Smooth muscle cell (in vitro differentiated cells): Measurements from ENCODE around the gene KRT16. TPM values are rescaled to one million over a fixed set of nuclear protein-coding genes. Genes with fewer than 3 reads are reported as not detected.

Source experiments
- DNase-seq: peaks from one replicate; lab custom pipeline; 2025; ENCODE audit not compliant: unreplicated experiment; lab: John Stamatoyannopoulos, UW
- H2AFZ ChIP-seq: fragments of 200-600 bp; sonication (generic); 2 replicates; pipeline ENCODE4 v1.6.0; 2016; ENCODE audit warnings: antibody characterized with exemption, low read depth, mild to moderate bottlenecking
- H3F3A ChIP-seq: fragments of 200-600 bp; sonication (generic); 2 replicates; pipeline ENCODE4 v1.6.0; 2017; ENCODE audit warnings: antibody characterized with exemption, low read depth
- H3K27ac ChIP-seq: fragments of 200-600 bp; sonication (generic); 2 replicates; pipeline ENCODE4 v1.5.1; 2016; ENCODE audit warnings: low read depth, mild to moderate bottlenecking
- H3K27me3 ChIP-seq: fragments of 200-600 bp; sonication (generic); 2 replicates; pipeline ENCODE4 v1.6.1; 2016; ENCODE audit warnings: low read depth, mild to moderate bottlenecking
- H3K36me3 ChIP-seq: fragments of 200-600 bp; sonication (generic); 2 replicates; pipeline ENCODE4 v1.5.1; 2016; ENCODE audit warnings: low read depth
- H3K4me1 ChIP-seq: fragments of 200-600 bp; sonication (generic); 2 replicates; pipeline ENCODE4 v1.5.1; 2016; ENCODE audit warnings: low read depth
- H3K4me2 ChIP-seq: fragments of 200-600 bp; sonication (generic); 2 replicates; pipeline ENCODE4 v1.6.0; 2016; ENCODE audit warnings: mild to moderate bottlenecking
- H3K4me3 ChIP-seq: fragments of 200-600 bp; sonication (generic); 2 replicates; pipeline ENCODE4 v1.5.1; 2016; ENCODE audit warnings: mild to moderate bottlenecking
- H3K79me2 ChIP-seq: fragments of 200-600 bp; sonication (generic); 2 replicates; pipeline ENCODE4 v1.6.0; 2016; ENCODE audit warnings: low read depth, mild to moderate bottlenecking
- H3K9ac ChIP-seq: fragments of 200-600 bp; sonication (generic); 2 replicates; pipeline ENCODE4 v1.6.0; 2016; ENCODE audit warnings: low read depth
- H3K9me3 ChIP-seq: fragments of 200-600 bp; sonication (generic); replicated peaks from 2 replicates; pipeline ENCODE4 v1.5.1; 2016; ENCODE audit warnings: low read depth
- H4K20me1 ChIP-seq: fragments of 200-600 bp; sonication (generic); 2 replicates; pipeline ENCODE4 v1.6.0; 2016; ENCODE audit warnings: low read depth
- WGBS: methylation state at CpG from one replicate; pipeline ENCODE4 v1.1.7; 2016; ENCODE audit warnings: low lambda C conversion rate; 5-methylcytosine and 5-hydroxymethylcytosine counted together
- polyA plus RNA-seq: library from polyadenylated mRNA; unstranded; fragments of >200 nt; fragmentation: Nextera tagmentation; extraction: Ambion mirVana; gene quantifications from 2 replicates; pipeline ENCODE4 v1.2.1, GENCODE V29; 2016
- total RNA-seq: library from RNA; depleted of rRNA; stranded (reverse); fragments of >200 nt; gene quantifications from 2 replicates; pipeline ENCODE4 v1.2.3, GENCODE V29; 2014
- TF ChIP-seq, protein P1 (sequence below): fragments of 200-600 bp; sonication (generic); IDR thresholded peaks from 2 replicates; pipeline ENCODE4 v1.5.1; 2017; ENCODE audit warnings: borderline replicate concordance, mild to moderate bottlenecking, antibody characterized with exemption; ENCODE audit not compliant: insufficient read depth, poor library complexity, severe bottlenecking

KRT16 gene
- total and polyA plus RNA-seq, 2 experiments from 2014 or later = 304 to 521 TPM

DNA sequence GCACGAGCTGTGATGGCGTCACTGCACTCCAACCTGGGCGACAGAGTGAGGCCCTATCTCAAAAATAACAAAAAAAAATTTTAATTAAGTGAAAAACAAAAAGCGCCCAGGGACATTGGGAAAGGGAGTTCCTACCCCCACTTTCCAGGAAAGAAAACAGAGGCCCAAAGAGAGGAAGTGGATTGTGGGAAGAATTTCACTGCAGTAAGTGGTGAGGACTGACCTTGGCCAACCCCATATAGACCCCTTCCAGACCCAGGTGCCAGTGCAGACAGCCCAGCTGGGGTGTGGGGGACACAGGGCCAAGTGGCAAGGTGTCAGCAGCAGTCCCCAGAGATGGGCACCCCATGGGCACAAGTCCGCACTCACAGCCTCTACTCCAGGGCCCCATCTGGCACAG lies 40.9 kb upstream of the KRT16 start:
- H3K4me1 ChIP-seq = peaks cover 10% of the 10 kb centered on the region
- no peaks in the 10 kb centered on the region for H4K20me1 ChIP-seq
- H3K27ac ChIP-seq = peak overlapping the region; percentile 87
- H3K4me2 ChIP-seq = no peak overlapping the region
- no peaks in the 10 kb centered on the region for H3F3A ChIP-seq
- H2AFZ ChIP-seq = no peak overlapping the region
- no peak for DNase-seq
- no peak overlapping the region for H3K9ac ChIP-seq
- no peaks in the 10 kb centered on the region for H3K36me3 ChIP-seq
- TF ChIP-seq, protein P1, sequence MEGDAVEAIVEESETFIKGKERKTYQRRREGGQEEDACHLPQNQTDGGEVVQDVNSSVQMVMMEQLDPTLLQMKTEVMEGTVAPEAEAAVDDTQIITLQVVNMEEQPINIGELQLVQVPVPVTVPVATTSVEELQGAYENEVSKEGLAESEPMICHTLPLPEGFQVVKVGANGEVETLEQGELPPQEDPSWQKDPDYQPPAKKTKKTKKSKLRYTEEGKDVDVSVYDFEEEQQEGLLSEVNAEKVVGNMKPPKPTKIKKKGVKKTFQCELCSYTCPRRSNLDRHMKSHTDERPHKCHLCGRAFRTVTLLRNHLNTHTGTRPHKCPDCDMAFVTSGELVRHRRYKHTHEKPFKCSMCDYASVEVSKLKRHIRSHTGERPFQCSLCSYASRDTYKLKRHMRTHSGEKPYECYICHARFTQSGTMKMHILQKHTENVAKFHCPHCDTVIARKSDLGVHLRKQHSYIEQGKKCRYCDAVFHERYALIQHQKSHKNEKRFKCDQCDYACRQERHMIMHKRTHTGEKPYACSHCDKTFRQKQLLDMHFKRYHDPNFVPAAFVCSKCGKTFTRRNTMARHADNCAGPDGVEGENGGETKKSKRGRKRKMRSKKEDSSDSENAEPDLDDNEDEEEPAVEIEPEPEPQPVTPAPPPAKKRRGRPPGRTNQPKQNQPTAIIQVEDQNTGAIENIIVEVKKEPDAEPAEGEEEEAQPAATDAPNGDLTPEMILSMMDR = no peak
- no peaks in the 10 kb centered on the region for H3K9me3 ChIP-seq
- 91% methylated on average over 5 of the region's 5 CpGs for WGBS
- no peak overlapping the region for H3K4me3 ChIP-seq
- H3K79me2 ChIP-seq = no peaks in the 10 kb centered on the region
- no peaks in the 10 kb centered on the region for H3K27me3 ChIP-seq

DNA sequence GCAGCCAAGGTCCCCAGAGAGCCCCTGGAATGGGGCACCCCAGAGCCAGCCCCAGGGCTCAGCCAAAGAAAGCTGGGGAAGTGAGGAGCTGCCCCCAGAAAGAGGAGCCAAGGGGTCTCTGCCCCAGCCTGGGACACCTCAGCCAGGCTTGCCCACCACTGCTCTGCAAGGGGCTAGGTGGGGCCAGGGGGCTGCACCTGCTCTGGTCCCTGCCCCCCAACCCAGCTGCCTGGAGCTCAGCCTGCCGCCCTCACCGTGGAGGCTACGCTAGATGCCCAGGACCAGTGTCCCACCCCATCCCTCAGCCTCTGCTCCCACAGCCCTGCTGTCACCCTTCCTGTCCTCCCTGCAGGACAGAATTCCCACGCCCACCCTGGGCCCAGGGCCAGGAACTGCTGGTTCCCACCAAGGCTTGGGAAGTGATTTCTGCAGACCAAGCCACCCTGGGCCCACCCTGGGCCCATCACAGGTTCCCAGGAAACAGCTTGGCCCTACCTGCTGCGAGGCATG lies 39.9 kb upstream of the KRT16 start:
- Histone ChIP-seq H3K27ac (peak overlapping the region; percentile 87), H3K79me2 (no peaks in the 10 kb centered on the region), H3K4me2 (no peak overlapping the region), H3K9ac (no peak overlapping the region), H3K4me1 (peaks cover 10% of the 10 kb centered on the region), H3K27me3 (no peaks in the 10 kb centered on the region), H3K36me3 (no peaks in the 10 kb centered on the region), H3K4me3 (no peak overlapping the region), H3K9me3 (no peaks in the 10 kb centered on the region), H2AFZ (no peak overlapping the region), H4K20me1 (no peaks in the 10 kb centered on the region), H3F3A (no peaks in the 10 kb centered on the region)
- no peak for DNase-seq
- WGBS = 88% methylated on average over 5 of the region's 5 CpGs
- TF ChIP-seq, protein P1 = no peak

DNA sequence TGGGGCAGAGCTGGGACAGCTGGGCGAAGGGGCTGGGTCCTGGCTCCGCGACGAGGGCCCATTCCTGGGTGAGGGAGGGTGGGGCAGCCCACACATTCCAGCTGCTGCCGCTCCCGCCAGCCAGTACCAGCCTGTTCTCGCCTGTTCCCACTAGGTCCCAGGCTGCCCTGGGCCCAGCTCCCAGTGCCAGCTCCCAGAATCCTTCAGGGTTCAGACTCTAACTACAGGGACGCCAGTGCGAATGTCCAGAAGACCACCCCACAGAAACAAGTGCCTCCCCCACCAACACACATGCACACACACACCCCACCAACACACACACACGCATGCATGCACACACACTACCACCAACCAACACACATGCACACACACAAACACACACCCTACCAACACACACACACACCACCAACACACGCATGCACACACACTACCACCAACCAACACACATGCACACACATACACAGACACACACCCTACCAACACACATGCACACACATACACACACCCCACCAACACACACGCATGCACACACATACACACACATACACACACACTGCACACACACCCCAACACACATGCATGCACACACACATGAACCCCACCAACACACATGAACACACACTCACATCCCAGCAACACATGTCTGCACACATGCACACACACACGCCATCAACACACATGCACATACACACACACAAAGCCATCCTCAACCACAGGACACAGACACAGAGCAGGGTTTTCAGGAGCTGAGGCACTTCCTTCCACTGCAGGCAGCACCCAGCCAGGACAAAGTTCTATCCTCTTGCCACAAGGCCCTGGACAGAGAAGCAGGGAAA lies 39.3 kb upstream of the KRT16 start:
- H3K9me3 ChIP-seq = no peaks in the 10 kb centered on the region
- no peak overlapping the region for H3K4me3 ChIP-seq
- no peaks in the 10 kb centered on the region for H3K36me3 ChIP-seq
- TF ChIP-seq, protein P1 = no peak
- H3F3A ChIP-seq = no peaks in the 10 kb centered on the region
- H3K27ac ChIP-seq = no peak overlapping the region
- H3K9ac ChIP-seq = no peak overlapping the region
- H3K4me1 ChIP-seq = peaks cover 10% of the 10 kb centered on the region
- H3K4me2 ChIP-seq = no peak overlapping the region
- no peaks in the 10 kb centered on the region for H4K20me1 ChIP-seq
- no peak overlapping the region for H2AFZ ChIP-seq
- WGBS = 93% methylated on average over 7 of the region's 13 CpGs
- no peak for DNase-seq
- no peaks in the 10 kb centered on the region for H3K27me3 ChIP-seq
- H3K79me2 ChIP-seq = no peaks in the 10 kb centered on the region
